GM18526 (cell line): ENCODE results near the gene OXT.

Experiments
- POLR2A ChIP-seq: IDR thresholded peaks from 3 replicates; pipeline ENCODE4 v1.6.1; 2011; ENCODE audit not compliant: insufficient read length; ENCODE audit errors: extremely low read depth

Gene OXT

DNA sequence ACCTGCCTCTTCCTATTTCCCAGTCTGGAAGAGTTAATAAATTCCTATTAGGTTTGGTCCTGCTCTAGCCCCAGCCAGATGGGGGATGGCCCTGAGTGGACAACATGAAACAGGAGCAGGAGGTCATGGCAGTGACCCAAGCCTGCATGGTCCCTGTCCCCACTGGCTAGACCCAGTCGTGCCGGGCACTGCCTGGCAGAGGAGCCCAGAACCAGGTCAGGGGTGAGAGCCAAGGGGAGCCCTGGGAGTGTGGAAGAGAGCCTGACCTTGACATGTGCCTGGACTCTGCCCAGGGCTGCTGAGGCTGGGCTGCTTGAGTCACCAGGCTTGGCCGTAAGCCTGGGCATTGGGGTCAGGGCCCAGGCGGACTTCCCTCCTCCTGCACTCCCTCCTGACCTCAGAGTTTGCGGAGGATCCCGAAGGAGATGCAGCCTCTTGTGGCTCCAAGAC, 9.5 kb downstream of the OXT start:
- no peak for TF ChIP-seq POLR2A

DNA sequence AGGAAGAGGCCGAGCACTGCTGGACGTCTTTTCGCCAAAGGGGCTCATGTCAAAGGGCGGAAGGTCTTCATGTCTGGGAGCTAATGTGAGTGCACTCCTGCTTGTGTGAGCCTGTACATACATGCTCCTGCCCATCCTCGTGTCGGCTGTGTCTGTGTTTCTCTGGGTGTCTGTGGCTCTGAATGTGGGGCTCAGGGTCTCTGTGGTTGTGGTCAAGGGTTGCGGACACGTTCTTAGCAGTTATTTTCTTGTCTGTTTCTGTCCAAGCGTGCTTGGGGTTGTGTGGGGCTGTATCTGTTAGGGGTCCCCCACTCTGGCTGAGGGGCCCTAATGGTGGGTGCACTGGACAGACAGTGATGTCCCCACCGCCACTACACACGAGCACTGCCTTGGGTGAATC, 10.2 kb downstream of the OXT start:
- TF ChIP-seq POLR2A: no peak

DNA sequence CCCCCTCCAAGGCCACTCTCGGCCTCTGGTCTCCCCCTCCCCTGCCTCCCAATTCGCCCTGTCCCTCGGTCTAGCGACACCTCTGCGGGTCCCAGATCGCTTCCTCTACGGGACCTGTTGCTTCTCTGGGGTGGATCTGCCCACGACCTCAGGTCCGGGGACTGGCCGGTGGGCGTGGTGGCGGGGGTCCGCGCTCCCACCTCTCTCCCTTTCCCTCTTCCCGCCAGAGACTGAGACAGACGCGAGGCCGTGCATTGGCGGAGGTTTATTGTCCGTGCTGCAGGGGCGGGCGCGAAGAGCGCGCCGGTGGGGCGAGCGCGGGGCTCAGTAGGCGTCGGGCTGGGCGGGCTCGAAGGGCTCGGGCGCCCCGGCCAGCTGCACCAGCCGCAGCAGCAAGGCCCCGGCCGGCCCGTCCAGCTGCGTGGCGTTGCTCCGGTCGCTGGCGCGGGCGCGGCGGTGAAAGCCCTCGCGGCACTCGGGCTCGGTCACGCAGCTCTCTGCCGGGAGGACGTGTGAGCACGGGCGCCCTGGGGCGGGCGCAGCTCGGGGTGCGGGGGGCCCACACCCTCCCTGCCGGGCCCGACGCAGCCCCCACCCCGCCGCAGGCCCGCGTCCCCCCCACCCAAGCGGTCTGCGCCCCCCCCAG, 11.0 kb downstream of the OXT start:
- TF ChIP-seq POLR2A: no peak

DNA sequence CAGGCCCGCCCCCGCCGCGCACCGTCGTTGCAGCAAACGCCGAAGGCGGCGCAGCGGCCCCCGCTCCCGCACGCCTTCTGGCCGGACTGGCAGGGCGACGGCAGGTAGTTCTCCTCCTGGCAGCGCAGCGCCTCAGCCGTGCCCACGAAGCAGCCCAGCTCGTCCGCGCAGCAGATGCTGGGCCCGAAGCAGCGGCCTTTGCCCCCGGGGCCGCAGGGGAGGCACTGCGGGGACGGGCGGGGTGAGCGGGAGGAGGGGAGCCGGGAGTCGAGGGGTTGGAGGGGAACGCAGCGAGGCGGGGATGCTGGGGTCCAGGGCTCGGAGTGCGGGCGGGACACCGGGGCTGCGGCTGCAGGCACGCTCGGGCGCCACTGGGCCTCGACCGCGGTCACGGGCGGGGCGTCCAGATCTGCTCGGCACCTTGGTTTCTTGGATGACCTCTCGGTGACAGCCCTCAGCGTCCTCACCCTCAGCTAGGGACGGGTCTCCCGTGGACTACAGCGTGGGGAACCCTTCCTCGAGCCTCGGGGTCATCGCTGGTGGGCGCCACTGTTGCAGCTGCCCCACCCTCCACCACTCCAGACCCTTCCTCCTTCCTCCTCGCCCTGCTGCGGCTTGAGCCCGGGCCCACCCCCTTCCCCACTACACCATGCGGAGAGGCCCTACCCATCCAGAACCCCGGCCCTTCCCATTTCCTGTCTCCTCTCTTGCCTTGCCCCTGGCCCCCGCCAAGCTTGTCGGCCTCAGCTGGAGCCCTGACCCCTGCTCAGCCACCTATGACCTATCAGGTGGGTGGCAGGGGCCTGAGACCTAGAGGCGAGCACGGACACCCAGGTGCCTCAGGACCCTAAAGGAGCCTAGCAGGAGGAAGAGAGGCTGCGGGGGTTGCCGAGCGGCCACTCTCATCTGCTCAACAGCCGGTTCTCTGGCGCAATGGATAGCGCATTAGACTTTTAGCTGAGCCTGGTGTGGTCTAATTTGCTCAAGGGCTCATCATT, 11.8 kb downstream of the OXT start:
- TF ChIP-seq POLR2A: no peak

DNA sequence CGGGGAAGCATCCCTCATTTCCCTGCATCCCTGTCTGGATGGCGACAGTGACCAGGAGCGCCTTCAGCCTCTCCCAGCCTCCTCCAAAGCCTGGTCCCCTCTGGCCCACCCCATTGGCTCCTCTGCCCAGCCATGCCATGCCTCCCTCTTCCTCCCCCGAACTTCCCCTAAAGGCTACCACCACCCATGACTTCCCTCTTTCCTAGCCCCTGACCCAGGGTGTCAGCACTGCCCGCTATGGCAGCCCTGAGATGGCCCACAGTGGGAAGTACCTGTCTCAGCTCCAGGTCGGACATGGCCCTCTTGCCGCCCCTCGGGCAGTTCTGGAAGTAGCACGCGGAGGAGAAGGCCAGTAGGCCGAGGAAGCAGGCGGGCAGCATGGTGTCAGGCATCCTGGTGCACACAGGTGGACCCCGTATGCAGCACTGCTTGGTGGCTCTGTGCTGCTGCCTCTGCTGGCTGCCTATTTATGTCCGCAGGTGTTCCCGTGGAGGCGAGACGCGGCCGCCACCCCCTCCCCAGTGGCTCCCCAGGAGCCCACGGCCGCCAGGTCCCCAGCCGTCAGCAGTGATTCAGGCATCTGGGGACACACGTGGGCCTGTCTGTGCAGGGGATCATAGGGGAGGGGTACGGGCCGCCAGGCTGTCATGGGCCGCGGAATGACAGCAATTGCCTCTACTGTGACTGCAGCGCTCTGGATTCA, 13.0 kb downstream of the OXT start, which contains the start of gene AVP:
Gene AVP (minus strand): TSS at position 442 of the 703 bp plus-strand sequence. CDS start 50 bp downstream, at position 392.
- no peak for TF ChIP-seq POLR2A

DNA sequence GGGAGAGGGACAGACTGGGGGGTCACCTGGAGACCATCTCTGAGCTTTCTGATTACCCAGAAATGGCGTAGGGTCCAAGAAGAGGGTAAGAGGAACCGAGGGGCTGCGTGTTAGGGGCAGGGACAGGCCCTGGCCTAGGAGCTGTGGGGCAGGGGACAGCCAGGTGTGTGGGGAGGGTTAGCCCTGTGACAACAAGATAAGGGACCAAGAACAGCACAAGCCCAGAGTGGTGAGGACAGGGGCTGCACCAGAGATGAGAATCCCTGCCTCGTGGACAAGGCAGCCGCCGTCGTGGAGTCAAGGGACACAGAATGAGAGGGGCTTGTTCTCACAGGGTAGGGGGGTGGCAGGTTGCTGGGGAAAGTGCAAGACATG, 13.6 kb downstream of the OXT start:
- TF ChIP-seq POLR2A: no peak

DNA sequence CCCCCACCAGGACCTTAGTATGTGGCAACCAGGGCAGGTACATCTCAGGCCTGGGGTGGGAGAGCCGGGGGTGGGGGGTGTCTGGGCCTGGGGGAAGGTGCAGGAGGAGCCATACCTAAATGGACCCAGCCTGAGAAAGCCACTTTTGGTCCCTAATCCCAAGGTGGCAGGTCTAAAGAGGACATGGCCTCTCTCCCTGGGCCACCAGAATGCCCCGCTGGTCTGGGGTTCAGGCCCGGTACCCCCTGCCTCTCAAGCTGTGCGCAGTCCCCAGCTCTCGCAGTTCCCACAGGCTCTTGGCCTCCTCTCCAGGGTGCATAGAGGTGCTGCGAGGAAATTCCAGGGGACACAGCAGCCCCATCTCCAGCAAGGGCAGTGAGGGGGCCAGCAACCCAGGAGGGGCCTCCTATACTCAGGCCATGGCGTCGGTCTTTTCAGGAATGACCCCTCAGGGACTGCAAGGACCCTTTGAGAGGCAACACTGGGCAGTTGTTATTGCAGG, 14.2 kb downstream of the OXT start:
- TF ChIP-seq POLR2A: no peak

DNA sequence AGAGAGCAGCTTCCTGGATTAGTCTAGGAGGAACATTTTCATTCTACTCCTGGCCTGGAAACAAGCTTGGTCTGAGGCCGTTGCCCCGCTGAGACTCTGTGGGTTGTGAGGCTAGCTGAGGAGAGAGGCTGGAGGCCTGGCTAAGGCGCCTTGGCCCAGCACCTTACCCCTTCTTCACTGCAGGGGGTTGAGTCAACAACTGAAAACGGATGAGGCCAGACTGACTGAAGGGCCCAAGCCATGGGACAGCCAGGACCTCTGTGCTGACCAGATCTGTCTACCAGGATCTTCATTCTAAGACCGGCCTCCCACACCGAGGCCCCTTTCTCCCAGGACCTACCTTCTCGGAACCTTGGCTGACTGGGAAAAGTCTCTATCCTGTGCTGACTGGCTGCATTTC, 16.6 kb downstream of the OXT start:
- no peak for TF ChIP-seq POLR2A

DNA sequence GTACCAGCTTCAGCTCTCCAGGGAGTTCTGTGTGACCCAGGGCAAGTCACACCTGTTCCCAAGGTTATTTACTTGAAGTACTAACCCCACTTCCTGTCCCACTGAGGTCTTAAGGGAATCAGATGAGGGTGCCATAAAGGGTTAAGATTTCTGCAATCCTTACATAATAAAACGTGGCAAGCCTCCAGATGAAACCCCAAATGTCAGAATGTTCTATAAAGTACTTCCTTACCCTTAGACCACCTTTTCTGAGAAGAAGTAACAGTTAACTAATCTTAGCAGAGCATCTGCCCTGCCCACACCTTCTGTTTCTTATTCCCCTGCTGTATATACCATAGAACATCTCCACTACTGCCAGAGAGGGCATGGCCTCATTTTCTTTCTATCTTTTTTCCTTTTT, 19.1 kb downstream of the OXT start:
- TF ChIP-seq POLR2A: no peak

DNA sequence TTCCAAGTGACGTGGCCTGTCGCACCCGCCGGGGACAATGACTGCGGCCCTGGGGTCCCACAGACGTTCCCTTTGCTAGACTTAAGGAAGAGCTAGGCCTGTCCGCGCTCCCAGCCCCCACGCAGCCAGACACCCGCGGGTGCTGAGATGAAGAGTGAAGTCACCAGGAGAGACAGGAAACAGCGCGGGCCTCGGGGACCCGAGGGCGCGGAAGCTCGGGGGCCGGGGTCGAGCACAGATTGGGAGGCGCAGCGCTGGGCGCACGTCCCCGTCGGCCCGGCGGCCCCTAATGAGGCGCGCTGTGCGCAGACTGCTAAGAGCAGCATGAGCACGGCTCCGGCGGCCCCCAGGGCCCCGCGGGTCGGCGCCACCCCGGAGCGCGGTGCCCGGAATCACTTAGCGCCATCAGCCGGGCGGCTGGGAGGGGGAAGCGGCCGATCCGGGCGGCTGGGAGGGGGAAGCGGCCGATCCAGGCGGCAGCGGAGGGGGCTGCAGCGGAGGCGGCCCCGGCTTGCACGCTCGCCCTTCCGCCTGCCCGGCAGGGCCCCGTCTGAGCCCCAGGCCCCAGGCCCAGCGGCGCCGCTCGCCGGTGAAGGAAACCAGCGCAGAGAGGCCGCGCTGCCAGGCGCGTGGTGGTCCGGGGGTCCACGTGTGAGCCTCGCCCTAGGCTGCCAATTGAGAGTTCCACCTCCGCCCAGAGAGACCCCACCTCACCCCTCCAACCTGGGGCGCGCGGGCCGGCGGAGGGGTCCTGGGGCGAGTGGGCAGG, 21.4 kb downstream of the OXT start:
- TF ChIP-seq POLR2A: no peak

DNA sequence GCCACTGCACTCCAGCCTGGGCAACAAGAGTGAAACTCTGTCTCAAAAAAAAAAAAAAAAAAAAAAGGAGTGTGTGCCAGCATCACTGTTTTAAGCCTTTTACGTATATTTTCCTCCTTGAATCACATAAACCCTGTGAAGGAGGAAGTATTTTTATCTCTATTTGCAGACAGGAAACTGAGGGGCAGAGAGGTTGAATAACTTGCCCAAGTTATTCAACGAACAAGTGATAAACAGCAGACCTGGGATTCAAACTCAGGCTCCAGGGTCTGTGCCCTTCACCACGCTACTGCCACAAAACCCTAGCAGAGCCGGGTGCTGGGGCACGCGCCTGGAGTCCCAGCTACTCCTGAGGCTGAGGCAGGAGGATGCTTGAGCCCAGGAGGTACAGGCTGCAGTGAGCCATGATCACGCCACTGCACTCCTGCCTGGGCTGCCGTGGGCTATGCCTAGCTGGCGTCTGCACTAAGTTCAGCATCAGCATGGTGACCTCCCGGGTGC, 22.5 kb downstream of the OXT start:
- TF ChIP-seq POLR2A: no peak

DNA sequence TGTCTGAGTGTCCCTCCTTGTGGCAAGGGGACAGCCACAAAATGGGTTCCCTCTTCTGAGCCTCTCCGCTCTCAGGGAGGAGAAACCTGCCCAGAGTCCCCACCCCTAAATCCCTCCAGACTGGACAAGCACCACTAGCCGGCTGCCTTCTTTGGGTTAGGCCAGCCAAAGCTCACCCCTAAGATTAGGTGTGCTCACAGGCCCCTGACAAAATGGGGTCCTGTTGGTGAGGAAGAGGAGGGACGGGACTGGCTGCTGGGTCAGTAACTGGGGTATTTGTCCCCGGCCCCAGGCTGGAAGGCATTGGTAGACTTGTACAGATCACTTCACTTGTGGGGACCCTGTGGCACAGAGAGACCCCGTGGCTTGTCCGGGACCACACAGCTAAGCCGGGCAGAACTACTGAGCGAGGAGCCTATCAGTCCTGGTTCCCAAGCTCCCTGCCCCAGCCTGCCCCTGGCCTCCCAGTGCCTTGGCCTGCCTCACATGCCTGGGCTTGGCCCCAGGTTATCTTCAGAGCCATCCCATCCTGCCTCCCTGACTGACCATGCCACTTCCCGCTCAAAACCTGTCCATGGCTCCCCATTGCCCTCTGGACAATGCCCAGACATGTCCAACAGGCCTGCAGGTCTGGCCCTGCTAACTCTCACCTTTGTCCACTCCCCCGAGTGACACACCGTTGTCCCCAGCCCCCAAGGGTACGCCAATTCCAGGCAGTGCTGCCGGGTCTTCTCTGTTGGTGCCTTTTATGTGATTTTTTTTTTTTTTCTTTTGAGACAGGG, 23.6 kb downstream of the OXT start:
- no peak for TF ChIP-seq POLR2A

DNA sequence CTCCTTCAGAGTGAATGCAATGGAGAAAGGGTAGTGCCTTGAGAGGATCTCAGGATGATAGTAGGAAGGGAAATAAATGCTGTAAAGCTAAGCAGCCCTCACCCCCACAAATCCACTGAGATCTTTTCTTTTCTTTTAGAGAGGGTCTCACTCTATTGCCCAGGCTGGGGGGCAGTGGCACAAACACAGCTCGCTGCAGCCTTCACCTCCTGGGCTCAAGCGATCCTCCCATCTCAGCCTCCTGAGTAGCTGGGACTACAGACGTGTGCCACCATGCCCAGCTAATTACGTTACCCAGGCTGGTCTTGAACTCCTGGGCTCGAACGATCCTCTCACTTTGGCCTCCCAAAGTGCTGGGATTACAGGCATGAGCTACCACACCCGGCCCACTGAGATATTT, 29.1 kb downstream of the OXT start:
- TF ChIP-seq POLR2A: no peak

DNA sequence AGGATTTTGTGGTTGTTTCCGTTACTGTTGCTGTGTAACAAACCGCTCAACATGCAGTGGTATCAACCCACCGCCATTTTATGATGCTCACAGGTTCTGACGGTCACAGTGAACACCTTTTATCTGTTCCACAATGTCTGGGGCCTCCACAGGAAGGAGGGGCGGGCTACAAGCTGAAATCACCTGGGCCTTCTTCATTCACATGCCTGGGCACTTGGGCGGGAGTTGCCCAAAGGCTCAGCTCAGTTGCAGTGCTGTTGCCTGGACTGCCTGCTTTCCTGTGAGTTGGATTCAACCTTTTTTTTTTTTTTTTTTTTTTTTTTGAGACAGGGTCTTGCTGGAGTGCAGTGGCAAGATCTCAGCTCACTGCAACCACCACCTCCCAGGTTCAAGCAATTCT, 29.8 kb downstream of the OXT start:
- no peak for TF ChIP-seq POLR2A
